ENCODE data around the gene PLXNA2.
A peak's percentile ranks its signal among the peaks of the same experiment; 100 is the strongest.

The PLXNA2 gene

GRCh38 chr1:208243967-208244916, at the start of gene PLXNA2:
TSS of gene PLXNA2 (minus strand) at chr1:208244384. CDS start at chr1:208217922, 26,462 bp downstream.
- peak; percentile 82 for DNase-seq (ENCODE audit: low spot score)

DNA sequence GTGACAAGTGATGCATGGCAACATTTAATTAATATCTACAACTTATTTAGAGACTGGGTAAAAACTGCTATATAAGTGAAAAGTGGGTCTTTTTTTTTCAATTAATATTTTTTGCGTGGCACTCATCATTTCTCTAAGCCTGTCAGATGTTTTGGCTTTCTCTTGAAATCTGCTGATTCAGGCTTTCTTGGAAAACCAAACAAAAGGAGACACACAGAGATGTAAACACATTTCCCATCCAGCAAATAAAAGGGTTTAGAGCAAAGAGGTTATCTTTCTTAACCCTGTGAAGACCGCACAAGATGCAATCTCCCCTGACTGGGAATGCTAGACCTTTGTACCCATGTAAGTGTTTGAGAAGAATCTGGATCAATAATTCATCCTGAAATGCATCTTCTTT, 48.7 kb upstream of the PLXNA2 start:
- no peak for DNase-seq (ENCODE audit: low spot score)

DNA sequence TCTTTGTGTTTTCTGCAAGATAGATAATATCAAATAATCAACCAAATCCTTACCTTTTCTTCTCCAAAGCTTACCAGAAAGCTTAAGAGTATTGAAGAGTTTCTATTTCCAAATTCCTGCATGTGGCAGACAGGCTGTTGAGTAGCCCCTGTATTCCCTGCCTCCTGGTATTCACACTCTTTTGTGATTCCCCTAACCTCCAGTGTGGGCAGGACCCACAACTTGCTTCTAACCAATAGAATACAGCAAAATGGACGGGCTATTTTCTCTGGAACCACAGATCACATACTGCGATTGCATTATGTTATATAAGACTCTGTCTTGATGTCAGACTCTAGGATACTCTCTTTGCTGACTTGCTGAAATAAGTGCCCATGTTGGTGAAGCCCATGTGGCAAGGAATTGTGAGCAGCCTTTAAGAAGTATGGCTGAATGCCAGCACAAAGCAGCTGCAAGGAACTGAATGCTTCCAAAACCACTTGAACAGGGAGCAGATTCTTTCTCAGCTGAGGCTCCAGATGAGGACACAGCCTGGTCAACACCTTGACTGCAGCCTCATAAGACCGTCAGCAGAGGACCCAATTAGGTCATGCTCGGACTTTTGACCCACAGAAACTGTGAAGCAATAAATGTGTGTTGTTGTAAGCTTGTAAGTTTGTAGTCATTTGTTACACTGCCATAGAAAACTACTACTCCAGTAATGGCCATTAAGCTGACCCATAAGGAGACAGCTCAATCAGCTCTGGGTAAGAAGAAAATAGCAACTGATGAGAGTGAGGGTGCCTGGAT, 47.9 kb upstream of the PLXNA2 start:
- DNase-seq (ENCODE audit: low spot score), result no peak

- no peak for DNase-seq (ENCODE audit: low spot score)
Measured at GRCh38 chr1:208291129-208291528, 46.9 kb upstream of the PLXNA2 start.

- no peak for DNase-seq (ENCODE audit: low spot score)
Measured at GRCh38 chr1:208289716-208290115, 45.5 kb upstream of the PLXNA2 start.

GRCh38 chr1:208288495-208288894, 44.3 kb upstream of the PLXNA2 start:
- no peak for DNase-seq (ENCODE audit: low spot score)

- DNase-seq (ENCODE audit: low spot score), result no peak
Measured at GRCh38 chr1:208280681-208281450, 36.7 kb upstream of the PLXNA2 start.

DNA sequence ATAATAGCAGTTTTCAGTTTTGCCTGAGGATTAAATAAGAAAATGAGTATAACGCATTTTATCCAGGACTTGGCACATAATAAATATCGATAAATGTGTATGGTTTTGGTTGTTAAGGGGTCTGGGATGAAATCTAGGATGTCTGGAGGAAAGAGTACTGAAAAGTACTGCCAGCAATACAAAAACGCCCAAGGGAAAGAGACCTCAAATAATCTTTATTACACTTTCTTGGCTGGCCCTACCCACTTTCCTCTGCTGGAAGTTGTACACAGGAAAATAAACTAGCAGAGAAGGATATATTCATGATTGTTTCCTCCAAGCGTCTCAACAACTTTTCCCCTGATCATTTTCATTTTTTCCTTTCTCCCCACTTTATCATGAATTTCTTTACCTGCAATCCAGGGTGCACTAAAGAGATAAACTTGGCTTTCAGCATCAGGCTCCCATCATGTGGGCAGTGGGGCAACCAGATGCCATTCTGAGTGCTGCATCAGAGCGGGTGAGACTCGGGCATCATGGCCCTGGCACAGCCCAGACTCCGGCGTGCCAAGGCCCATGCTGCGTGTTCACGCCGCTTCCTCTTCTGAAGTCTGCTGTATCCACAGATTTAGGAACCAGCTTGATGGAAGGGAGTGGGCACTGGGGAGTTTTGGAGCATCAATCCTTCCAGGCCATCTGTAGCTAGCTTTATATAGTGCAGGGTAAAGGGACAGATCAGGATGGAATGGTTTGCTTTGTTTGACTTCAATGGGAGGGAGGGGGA, 35.8 kb upstream of the PLXNA2 start:
- no peak for DNase-seq (ENCODE audit: low spot score)

GRCh38 chr1:208278638-208279037, 34.5 kb upstream of the PLXNA2 start:
- no peak for DNase-seq (ENCODE audit: low spot score)

- DNase-seq (ENCODE audit: low spot score), result no peak
Measured at GRCh38 chr1:208276757-208277435, 32.7 kb upstream of the PLXNA2 start.

DNA sequence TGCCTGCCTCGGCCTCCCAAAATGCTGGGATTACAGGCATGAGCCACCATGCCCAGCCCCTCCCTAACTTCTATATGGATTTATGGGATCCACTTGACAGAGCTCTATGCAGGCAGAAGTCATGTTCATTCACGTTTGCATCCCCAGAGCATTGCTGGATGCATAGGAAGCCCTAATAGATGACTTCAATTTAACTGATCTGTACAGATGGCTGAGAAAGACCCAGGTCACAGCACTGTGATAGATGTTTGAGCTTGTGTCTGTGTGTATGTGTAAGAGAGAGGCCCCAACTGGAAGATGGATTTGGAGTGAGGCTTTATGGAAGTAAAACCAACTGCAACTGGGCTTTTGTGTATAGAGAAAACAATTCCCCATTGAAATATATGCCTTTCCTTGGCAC, 30.9 kb upstream of the PLXNA2 start:
- DNase-seq (ENCODE audit: low spot score), result no peak

DNA sequence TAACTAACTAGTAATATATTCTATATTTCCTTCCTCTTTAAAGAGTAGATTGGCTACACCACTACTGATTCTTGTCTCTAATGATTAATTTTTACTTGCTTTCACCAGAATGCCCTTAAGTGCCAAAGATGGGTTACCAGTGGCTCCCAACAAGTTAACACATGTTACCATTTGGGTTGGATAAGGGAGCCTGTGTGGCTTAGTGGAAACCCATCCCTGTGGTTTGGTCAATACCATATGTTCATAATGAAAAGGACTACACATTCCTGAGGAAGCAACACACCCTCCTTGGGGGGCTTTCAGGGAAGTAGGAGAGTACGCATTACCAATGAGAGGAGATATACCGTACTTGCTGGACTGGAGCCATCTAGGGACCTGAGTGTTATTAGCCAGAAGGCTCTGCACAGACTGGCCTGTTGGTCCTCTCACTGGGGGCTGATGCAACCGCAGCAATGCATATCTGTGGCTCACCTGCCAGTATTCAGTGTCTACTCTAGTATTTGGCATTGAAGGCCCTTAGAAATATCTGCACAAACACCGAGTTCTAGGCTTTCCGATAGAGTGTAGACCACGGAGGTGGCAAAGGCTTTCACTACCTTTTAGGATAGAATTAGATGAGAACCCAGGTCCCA, 29.3 kb upstream of the PLXNA2 start:
- DNase-seq (ENCODE audit: low spot score), result no peak

GRCh38 chr1:208272713-208273112, 28.5 kb upstream of the PLXNA2 start:
- DNase-seq (ENCODE audit: low spot score), result no peak

GRCh38 chr1:208272311-208272710, 28.1 kb upstream of the PLXNA2 start:
- DNase-seq (ENCODE audit: low spot score), result no peak

- no peak for DNase-seq (ENCODE audit: low spot score)
Measured at GRCh38 chr1:208271236-208271635, 27.1 kb upstream of the PLXNA2 start.

- DNase-seq (ENCODE audit: low spot score), result no peak
Measured at GRCh38 chr1:208270651-208271141, 26.5 kb upstream of the PLXNA2 start.

DNA sequence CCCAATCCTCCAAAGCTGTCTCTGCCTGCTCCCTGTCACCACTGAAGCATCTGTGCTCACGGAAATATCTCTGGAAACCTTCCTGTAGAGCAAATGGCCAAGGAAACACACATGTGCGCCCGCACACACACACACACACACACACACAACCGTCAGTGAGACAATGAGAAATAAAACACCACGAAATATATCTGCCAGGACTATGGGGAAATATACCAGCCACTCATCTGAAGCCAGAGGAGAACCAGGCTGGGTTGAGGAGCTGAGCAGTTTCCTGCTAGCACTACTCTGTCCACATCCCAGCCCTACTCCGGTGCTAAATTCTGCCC, 25.1 kb upstream of the PLXNA2 start:
- DNase-seq (ENCODE audit: low spot score), result no peak

DNA sequence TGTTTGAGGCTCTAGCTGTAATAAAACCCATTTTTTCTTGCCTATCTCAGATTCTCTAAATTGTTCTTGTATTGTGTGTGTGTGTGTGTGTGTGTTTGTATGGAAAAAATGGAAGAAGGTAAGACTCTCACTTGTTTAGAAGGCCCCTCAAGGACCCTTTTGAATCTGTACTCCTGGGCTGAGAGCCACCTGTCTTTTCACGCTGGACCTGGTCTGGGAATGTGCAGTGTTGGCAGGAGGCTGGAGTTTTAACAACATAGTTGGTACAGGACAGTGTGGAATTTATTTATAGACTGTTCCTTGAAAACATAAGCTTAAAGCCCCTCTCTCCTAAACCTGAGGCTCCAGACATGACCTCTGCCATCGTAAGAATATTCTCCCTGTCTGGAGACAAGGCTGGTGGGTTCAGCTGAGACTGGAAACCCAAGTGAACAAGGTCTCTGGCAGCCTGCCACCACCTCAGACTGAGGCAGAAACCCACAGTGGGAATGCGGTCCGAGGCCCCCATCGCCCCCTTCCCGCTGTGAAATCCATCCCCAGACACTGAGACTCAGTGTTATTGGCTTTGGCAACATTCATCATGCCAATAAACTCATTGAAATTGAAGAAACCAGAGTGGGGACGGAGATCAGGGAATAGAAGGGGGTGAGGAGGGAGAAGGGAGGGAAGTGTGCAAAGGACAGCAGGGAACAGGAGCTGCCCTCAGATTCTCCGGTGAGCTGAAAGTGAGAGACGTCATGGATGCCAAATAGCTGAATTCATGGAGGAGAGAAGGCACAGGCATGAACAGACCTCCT, 24.6 kb upstream of the PLXNA2 start:
- no peak for DNase-seq (ENCODE audit: low spot score)

DNA sequence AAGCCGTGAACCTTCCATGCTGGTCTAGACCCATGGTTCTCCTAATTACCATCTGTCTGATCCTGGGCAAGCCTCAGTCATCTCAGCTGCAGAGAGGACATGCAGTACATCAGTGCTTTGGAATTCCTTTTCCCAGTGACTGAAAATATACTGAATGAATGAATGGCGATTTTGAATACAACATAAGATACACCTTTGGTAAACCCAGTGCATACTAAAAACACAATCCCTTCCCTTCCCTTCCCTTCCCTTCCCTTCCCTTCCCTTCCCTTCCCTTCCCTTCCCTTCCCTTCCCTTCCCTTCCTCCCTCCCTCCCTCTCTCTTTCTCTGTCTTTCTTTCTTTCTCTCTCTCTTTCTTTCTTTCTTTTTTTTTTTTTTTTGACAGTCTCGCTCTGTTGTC, 21.3 kb upstream of the PLXNA2 start:
- no peak for DNase-seq (ENCODE audit: low spot score)

GRCh38 chr1:208265122-208265469, 20.9 kb upstream of the PLXNA2 start:
- no peak for DNase-seq (ENCODE audit: low spot score)

Data from AG08396 (cell line).